CD4-positive, CD25-positive, alpha-beta regulatory T cell (primary cell): Measurements from ENCODE around the gene BMI1. TPM values are rescaled to one million over a fixed set of nuclear protein-coding genes. Genes with fewer than 3 reads are reported as not detected.

Experiments
- ATAC-seq, 2 donors: fragments of 150-1000 bp; cut with Tn5 transposase; one replicate each; pipeline ENCODE4 v1.10.0; 2021; ENCODE audit warnings: low read depth in 2 of 2, moderate number of reproducible peaks in 2 of 2, moderate library complexity in 1 of 2
- DNase-seq, 3 donors: peaks; one replicate each; pipeline versions ENCODE4 v3.0.0 to v3.0.0-alpha.2; 2012 to 2022; ENCODE audit warnings: mixed read lengths in 1 of 3
- H3K27ac ChIP-seq: one replicate; pipeline ENCODE4 v1.7.0; 2013; ENCODE audit warnings: mild to moderate bottlenecking, low read length; ENCODE audit not compliant: insufficient read depth, poor library complexity, severe bottlenecking
- H3K27me3 ChIP-seq: one replicate; pipeline ENCODE4 v1.7.0; 2013; ENCODE audit warnings: low read length; ENCODE audit not compliant: control insufficient read depth, insufficient read depth
- H3K36me3 ChIP-seq: one replicate; pipeline ENCODE4 v1.7.0; 2013; ENCODE audit warnings: mild to moderate bottlenecking, low read length, moderate library complexity; ENCODE audit not compliant: control insufficient read depth, insufficient read depth
- H3K4me1 ChIP-seq: 2 replicates; pipeline ENCODE4 v1.7.0; 2013; ENCODE audit warnings: mild to moderate bottlenecking, low read length; ENCODE audit not compliant: insufficient read depth, control insufficient read depth, poor library complexity, severe bottlenecking
- H3K4me3 ChIP-seq: one replicate; pipeline ENCODE4 v1.7.0; 2013; ENCODE audit warnings: low read depth, mild to moderate bottlenecking, low read length, moderate library complexity
- H3K9me3 ChIP-seq, 2 experiments: 1 replicate in 1 of 2; 2 replicates in 1 of 2; pipeline ENCODE4 v1.7.0; 2013; ENCODE audit warnings: low read length in 2 of 2, mild to moderate bottlenecking in 1 of 2, moderate library complexity in 1 of 2; ENCODE audit not compliant: control insufficient read depth in 2 of 2
- H3K27ac Mint-ChIP-seq, 3 donors: one replicate each; pipeline ENCODE4 v1.8.0; 2020 to 2022; ENCODE audit warnings: mild to moderate bottlenecking in 3 of 3, mixed read lengths in 3 of 3, moderate library complexity in 2 of 3
- H3K27me3 Mint-ChIP-seq: one replicate; pipeline ENCODE4 v1.8.0; 2022; ENCODE audit warnings: mild to moderate bottlenecking, mixed read lengths
- H3K36me3 Mint-ChIP-seq: one replicate; pipeline ENCODE4 v1.8.0; 2020; ENCODE audit warnings: mixed read lengths
- H3K4me1 Mint-ChIP-seq, 4 donors: one replicate each; pipeline ENCODE4 v1.8.0; 2020 to 2022; ENCODE audit warnings: mixed read lengths in 4 of 4, mild to moderate bottlenecking in 1 of 4
- H3K4me3 Mint-ChIP-seq, 4 donors: one replicate each; pipeline ENCODE4 v1.8.0; 2020 to 2022; ENCODE audit warnings: mild to moderate bottlenecking in 4 of 4, mixed read lengths in 4 of 4, moderate library complexity in 3 of 4
- H3K9me3 Mint-ChIP-seq, 7 donors: one replicate each; pipeline ENCODE4 v1.8.0; 2020 to 2022; ENCODE audit warnings: mixed read lengths in 7 of 7, mild to moderate bottlenecking in 3 of 7, moderate library complexity in 2 of 7
- polyA plus RNA-seq, 4 donors: library from polyadenylated mRNA; unstranded; fragments of 300-500 nt; fragmentation: Illumina TruSeq; gene quantifications; one replicate each; pipeline ENCODE4 v1.2.3, GENCODE V29; 2021
- total RNA-seq: library from RNA; stranded (reverse); gene quantifications from one replicate; pipeline ENCODE4 v1.2.3, GENCODE V29; 2022

BMI1 gene
- total and polyA plus RNA-seq, 5 donors from 2014 or later, result 27.0 to 35.3 (median 33.5) TPM

DNA sequence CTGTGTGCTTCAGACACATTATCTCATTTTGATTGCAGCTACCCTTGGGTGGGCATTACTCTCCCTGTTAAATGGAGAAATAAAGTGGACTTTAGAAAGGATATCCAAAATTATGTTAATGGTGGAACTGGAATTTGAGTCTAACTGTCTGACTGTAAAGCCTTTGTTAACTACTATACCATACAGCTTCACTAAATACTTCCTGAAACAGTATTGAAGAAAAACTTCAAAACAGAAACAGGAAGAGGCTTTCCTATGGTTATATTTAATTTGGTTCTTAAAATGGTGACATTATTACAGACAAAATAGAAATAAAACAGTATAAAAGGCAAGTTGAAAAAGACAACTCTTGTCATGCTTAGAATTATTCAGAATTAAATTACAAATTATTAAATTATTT, 49.4 kb downstream of the BMI1 start:
- Histone ChIP-seq H3K4me3 (no peak overlapping the region), H3K27ac (no peak overlapping the region), H3K27me3 (no peaks in the 10 kb centered on the region), H3K9me3 (no peaks in the 10 kb centered on the region), H3K4me1 (no peaks in the 10 kb centered on the region), H3K36me3 (no peaks in the 10 kb centered on the region)
- DNase-seq (no peak), ATAC-seq (no peak)
- Mint-ChIP-seq H3K27ac (no peak overlapping the region), H3K36me3 (no peaks in the 10 kb centered on the region), H3K27me3 (peaks cover 21% of the 10 kb centered on the region), H3K9me3 (no peaks in the 10 kb centered on the region), H3K4me1 (peaks cover 7 to 27% (median 14%) of the 10 kb centered on the region in 4 donors), H3K4me3 (no peak overlapping the region)

DNA sequence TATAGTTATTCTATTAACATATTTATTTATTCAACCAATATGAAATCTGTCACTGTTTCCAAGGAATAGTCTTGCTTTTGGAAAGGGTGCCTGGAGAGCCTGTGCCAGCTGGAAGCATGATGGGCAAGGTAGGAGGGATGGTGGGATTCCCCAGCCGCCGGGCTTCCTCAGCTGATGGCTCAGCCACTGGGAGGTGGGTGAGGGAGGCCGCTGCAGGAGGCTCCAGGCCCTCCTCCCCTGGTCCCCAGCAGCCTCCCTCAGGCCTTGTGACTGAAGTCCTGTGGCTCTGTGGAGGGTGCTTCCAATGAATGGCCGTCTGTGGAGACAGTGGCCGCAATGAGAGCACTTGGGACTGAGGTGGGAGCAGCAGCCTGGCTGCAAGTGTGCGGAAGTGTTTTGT, 51.4 kb downstream of the BMI1 start:
- Histone ChIP-seq H3K36me3 (no peaks in the 10 kb centered on the region), H3K27ac (no peak overlapping the region), H3K9me3 (no peaks in the 10 kb centered on the region), H3K27me3 (no peaks in the 10 kb centered on the region), H3K4me1 (no peaks in the 10 kb centered on the region), H3K4me3 (no peak overlapping the region)
- Mint-ChIP-seq H3K36me3 (no peaks in the 10 kb centered on the region), H3K4me1 (peaks cover 7 to 23% (median 13%) of the 10 kb centered on the region in 4 donors), H3K9me3 (no peaks in the 10 kb centered on the region), H3K27ac (no peak overlapping the region), H3K4me3 (no peak overlapping the region), H3K27me3 (peaks cover 10% of the 10 kb centered on the region)
- DNase-seq (no peak), ATAC-seq (no peak)

DNA sequence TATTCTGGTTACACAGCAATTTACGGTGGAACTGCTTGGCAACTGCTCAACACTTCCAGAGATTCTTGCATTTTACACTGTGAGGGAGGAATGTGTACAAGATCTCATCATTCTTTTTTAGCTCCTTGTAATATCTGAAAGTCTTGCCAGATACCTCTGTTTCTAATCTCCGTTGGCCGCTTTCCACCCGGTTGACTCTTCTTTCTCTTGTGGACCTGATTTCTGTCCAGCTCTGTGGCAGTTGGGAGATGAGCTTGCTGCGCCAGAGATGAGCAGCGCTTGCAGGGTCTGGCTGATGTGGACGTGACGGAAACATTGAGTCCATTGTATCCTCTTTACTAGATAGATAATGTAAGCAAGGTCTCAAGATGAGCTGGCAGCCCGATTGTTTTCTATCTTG, 52.0 kb downstream of the BMI1 start:
- H3K36me3 Mint-ChIP-seq, result no peaks in the 10 kb centered on the region
- no peaks in the 10 kb centered on the region for H3K9me3 Mint-ChIP-seq

DNA sequence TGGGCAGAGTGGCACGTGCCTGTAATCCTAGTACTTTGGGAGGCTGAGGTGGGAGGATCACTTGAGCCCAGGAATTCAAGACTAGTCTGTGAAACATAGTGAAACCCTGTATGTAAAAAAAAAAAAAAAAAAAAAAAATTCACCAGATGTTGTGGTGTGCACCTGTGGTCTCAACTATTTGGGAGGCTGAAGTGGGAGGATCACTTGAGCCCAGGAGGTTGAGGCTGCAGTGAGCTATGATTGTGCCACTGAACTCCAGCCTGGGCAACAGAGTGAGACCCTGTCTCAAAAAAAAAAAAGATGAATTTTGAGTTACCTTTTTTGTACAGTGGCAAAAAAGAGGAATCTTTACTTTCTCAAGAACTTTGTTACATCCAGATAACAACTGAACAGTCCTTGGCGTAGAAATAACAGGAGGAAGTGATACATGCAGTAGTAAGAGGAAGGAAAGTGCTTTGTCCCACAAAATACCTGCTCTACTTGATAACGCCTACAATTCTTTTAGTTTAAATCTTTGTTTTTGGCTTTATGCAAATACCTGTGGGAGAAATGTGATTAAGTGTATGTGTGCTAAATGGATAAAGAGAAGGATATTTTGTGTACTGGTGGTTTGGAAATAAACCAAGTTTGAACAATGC, 53.7 kb downstream of the BMI1 start:
- H3K27ac ChIP-seq, result no peak overlapping the region
- H3K4me3 ChIP-seq, result no peak overlapping the region
- Mint-ChIP-seq H3K27me3 (peaks cover 6% of the 10 kb centered on the region), H3K27ac (no peak overlapping the region), H3K4me1 (peaks cover 2 to 11% (median 9%) of the 10 kb centered on the region in 4 donors), H3K4me3 (no peak overlapping the region), H3K36me3 (no peaks in the 10 kb centered on the region), H3K9me3 (no peaks in the 10 kb centered on the region)
- H3K27me3 ChIP-seq, result no peaks in the 10 kb centered on the region
- ATAC-seq, result no peak
- no peaks in the 10 kb centered on the region for H3K36me3 ChIP-seq
- DNase-seq, result no peak
- no peaks in the 10 kb centered on the region for H3K9me3 ChIP-seq
- no peaks in the 10 kb centered on the region for H3K4me1 ChIP-seq

More for the DNA sequence above, 52.0 kb downstream of the BMI1 start:
- no peaks in the 10 kb centered on the region for H3K27me3 ChIP-seq
- Mint-ChIP-seq H3K27me3 (peaks cover 10% of the 10 kb centered on the region), H3K27ac (no peak overlapping the region), H3K4me3 (no peak overlapping the region), H3K4me1 (peaks cover 6 to 17% (median 11%) of the 10 kb centered on the region in 4 donors)
- ATAC-seq (no peak), DNase-seq (no peak)
- H3K36me3 ChIP-seq, result no peaks in the 10 kb centered on the region
- no peak overlapping the region for H3K27ac ChIP-seq
- no peaks in the 10 kb centered on the region for H3K9me3 ChIP-seq
- no peaks in the 10 kb centered on the region for H3K4me1 ChIP-seq
- H3K4me3 ChIP-seq, result no peak overlapping the region

DNA sequence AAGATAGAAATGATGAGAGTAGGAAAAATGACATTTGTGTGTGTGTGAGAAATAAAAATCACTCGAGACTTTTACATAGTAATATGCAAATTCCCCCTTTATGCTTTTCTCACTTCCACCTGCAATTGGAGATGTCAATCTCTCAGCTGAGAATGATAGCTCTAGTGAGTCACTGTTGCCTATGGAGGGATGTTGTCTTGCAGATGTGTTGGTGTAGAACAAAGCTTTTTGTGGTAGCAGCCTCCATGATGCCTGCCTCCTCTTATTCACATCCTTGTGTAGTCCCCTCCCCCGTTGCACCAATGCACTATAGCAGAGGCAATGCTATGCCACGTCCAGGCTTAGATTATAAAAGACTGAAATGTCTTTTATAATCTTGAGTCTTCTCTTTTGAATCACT, 58.2 kb downstream of the BMI1 start:
- Histone ChIP-seq H3K4me1 (no peaks in the 10 kb centered on the region), H3K9me3 (no peaks in the 10 kb centered on the region), H3K27ac (no peak overlapping the region), H3K4me3 (no peak overlapping the region), H3K36me3 (no peaks in the 10 kb centered on the region), H3K27me3 (no peaks in the 10 kb centered on the region)
- Mint-ChIP-seq H3K36me3 (no peaks in the 10 kb centered on the region), H3K4me3 (no peak overlapping the region), H3K9me3 (no peaks in the 10 kb centered on the region), H3K27me3 (peaks cover 5% of the 10 kb centered on the region), H3K27ac (no peak overlapping the region), H3K4me1 (peaks cover 0 to 8% (median 0%) of the 10 kb centered on the region in 4 donors)
- DNase-seq (peak in 1 of 3 donors; percentile 31), ATAC-seq (peak; percentile 34 to 58)

Other genes with a start within 250 kb of the BMI1 start
- not detected for gene EBLN1, start 103.1 kb upstream of the BMI1 start, total RNA-seq
- gene EBLN1, start 103.1 kb upstream of the BMI1 start, polyA plus RNA-seq, result not detected
- 30.6 TPM for gene COMMD3, start 4.7 kb upstream of the BMI1 start, total RNA-seq
- gene COMMD3, start 4.7 kb upstream of the BMI1 start, polyA plus RNA-seq, result 10 to 100 TPM; 85.3 to 99.8 (median 93.6) TPM
- not detected for gene SPAG6, start 24.4 kb downstream of the BMI1 start, total RNA-seq
- under 1 TPM in 2 of 4 donors, not detected in 2; 0.15 to 0.18 TPM for gene SPAG6, start 24.4 kb downstream of the BMI1 start, polyA plus RNA-seq